ENCODE data around the gene SPEM2.

Gene SPEM2

GRCh38 chr17:7403977-7404736 is 21.3 kb upstream of the SPEM2 start, which contains the start of gene TMEM256:
TMEM256 (minus strand) TSS chr17:7404097; CDS start chr17:7404084, 13 bp downstream.
- DNase-seq, result peak; percentile 100

DNA sequence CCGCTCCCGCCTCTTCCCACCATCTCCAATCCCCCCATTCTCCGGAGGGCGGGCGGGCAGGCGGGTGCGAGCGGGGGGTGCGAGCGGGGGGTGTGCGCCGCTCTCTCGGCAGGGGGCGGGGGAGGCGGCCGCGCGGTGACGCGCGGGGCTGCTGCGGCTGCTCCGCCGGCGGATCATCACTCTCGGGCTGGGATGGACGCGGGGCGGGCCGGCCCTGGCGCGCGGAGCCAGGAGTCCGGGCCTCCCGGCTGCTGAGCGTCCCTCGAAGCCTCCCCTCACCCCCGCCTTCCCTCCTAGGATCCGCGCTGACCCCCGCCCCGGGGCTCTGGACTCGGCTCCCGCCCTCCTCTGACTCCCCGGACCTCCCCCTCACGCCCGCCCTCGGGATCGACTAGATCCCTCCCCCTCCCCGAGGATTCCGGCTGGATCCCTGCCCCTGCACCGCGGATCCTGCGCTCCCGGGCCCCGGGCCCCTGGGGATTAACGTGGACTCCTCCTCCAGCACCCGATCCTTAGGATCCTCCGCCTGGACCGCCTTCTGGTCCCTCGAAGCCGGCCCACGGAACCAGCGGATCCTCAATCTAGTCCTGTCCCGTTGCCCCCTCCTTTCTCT is 20.6 kb upstream of the SPEM2 start:
- peak; percentile 79 for DNase-seq

- DNase-seq, result no peak
Observed at GRCh38 chr17:7405350-7406234, 19.8 kb upstream of the SPEM2 start.

DNA sequence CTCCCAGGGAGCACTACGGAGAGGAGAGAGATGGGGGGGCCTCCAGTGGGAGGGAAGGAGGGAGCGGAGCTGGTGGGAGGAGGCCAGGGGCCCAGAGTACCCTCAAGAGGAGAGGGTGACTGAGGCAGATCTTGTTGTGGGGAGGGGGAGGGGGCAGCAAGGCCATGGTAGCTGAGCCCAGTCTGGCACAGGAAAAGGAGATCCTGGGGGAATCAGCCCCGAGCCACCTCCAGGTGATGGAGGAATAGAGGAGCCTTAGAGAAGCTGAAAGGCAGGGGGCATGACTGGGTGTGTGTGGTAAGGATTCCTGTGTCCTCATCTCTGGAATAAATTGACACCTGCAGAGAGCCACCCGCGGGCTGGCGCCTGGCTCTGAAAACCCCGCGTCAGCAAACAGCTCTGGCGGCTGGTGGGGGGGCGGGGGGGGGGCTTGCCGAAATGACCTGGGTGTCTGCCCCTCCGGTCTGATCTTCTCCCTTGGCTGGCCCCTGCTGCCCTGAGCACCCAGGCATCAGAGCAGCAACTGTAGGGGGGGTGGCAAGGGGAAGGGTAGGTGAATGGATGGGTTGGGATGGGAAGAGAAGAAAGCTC is 19.1 kb upstream of the SPEM2 start:
- no peak for DNase-seq

DNA sequence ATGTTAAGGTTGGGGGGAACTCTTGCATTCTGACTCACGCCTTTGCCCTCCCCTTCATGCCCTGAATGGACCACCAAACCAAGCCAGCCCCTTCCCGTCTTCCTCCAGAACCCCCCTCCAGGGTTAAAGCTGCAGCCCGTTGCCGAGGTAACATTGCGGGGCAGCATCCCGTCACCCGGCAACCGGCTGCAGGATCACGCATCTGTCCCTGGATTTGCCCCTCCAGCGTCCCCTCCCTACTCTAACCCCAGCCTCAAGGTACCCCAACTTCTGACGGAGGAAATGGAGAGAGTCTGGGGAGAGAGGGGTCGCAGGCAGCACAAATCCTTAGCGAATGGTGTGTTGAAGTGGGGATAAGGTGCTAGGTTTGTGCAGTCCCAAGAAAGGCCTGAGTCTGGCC is 18.3 kb upstream of the SPEM2 start:
- no peak for DNase-seq

DNA sequence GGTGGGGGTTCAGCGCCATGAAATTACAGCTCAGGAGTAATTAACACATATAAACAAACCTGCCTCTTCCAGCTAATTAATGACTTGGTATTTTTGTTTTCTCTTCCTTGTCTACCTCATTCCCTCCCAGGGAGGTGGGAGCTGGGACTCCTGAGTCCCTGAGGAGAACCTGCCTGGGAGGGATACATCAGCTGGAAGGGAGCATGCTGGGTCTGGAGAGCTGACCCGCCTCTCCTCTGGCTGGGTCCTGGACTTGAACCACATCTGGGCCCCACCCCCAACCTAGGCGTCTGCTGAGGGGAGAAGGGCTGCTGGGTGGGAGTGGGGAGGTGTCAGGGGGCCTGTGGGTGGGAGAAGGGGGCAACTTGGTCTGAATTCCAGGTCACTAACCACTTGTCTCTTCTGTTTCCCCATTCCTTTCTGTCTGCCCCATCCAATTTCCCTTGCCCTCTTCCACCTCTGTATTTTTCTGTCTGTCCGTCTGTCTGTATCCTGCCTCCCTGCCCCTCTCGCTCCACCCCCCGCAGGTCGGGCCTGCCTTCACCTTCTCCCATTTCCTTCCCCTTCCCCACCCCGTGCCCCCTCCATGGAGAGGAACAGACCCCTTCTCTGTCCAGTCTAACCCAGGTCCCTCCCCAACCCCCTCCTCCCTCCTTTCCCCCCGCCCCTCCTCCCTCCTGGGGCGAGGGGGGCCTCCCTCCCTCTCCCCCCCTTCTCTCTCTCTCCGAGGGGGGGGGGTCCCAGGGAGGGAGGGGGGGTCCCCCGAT is 17.7 kb upstream of the SPEM2 start, which contains the start of gene NLGN2:
NLGN2 (plus strand) TSS at position 361 of the 767 bp plus-strand sequence. CDS start 411 bp downstream, outside the sequence.
- no peak for DNase-seq

GRCh38 chr17:7408252-7408727 is 17.1 kb upstream of the SPEM2 start:
- DNase-seq, result no peak

GRCh38 chr17:7408863-7409262 is 16.6 kb upstream of the SPEM2 start:
- no peak for DNase-seq

DNA sequence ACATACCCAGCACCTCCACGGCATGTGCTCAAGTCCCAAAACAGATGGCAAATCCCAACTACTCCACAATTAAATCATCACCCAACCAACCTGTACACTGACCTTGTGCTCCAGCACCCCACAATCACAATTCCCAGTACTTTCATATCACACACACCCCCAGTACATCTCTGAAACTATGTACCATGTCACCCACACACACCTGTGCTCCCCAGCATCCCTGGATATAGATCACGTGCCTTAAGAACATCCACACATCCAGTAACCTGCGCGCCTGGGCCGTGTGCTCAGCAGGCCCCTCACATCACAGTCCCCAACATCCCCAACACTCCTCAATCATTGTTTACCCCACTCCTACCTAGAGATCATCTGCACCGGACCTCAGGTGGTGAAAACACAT is 15.7 kb upstream of the SPEM2 start:
- DNase-seq, result no peak

- no peak for DNase-seq
Observed at GRCh38 chr17:7410634-7411426, 14.6 kb upstream of the SPEM2 start.

DNA sequence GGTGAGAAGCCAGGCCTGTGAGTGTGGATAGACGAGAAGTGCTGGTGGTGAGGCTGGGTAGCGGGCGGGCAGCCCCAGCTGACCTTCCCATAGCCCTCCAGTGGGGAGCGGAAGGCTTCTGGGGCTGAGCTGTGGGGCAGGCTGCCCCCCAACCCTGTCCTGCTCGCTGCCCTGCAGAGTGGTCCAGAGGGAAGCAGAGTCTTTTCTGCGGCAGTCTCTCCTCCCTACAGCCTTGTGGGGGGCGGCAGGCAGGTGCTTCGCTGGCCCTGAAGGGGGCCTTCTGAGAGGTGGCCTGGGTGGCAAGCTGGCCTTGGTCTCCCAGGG is 14.0 kb upstream of the SPEM2 start:
- no peak for DNase-seq

DNA sequence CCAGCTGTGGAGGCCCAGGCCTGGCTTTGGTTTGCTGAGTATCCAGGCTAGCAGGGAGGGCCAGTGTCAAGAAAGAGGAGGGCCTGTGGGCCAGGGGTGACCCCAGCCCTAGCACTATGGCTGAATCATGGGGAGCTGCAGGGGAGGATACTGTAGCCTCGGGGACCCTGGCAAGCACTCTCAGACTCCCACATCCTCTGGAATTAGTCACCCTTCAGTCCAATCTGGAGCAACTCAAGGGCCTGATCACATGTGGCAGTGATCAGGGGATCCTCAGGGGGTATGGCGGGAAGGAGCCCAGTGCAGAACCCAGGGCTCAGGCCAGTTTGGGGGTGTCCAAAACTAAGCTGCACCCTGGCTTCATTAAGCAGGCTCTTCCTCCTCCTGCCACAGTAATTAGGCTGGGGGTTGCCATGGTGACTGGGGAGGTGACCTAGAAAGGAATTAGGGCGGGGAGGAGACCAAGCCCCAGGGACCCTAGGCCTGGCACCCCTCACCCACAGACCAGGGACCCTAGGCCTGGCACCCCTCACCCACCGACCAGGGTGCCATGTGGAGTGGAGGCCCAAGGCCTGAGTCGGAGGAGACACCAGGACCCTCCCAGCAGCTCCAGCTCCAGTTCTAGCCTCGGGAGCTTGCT is 11.9 kb upstream of the SPEM2 start:
- DNase-seq, result no peak

DNA sequence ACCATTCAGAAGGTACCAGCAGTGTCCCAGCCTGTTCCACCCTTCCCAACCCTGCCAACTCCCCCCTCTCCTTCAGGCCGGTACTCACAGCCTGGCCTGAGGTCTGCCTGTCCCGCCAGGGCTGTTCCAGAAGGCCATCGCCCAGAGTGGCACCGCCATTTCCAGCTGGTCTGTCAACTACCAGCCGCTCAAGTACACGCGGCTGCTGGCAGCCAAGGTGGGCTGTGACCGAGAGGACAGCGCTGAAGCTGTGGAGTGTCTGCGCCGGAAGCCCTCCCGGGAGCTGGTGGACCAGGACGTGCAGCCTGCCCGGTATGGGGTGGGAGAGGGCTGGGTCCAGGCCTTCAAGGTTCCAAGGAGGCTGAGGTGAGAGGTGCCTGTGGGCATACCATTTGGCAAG is 10.6 kb upstream of the SPEM2 start:
- no peak for DNase-seq

DNA sequence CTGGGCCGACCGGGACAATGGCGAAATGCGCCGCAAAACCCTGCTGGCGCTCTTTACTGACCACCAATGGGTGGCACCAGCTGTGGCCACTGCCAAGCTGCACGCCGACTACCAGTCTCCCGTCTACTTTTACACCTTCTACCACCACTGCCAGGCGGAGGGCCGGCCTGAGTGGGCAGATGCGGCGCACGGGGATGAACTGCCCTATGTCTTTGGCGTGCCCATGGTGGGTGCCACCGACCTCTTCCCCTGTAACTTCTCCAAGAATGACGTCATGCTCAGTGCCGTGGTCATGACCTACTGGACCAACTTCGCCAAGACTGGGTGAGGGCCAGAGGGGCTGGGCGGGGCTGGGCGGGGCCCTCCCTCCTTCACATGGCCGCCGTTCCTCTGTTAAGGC is 9.6 kb upstream of the SPEM2 start:
- no peak for DNase-seq

DNA sequence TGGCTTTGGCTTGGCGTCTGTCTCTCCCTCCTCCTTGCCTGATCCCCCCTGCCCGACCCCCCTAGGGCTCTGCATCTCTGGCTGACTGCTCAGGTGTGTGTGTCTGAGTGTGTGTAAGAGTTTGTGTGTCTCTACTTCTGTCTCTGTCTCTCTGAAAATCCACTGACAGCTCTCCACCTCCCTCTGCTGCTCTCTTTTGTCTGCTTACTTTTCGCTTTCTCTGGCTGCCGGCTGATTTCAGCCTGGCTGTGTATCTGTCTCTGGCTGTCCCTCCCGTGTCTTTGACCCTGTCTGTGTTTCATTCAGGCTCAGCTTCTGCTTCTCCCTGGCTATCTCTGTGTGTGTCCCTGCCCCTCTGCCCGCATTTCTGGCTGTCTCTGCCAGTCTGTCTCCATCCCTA is 9.1 kb upstream of the SPEM2 start:
- DNase-seq, result no peak

- no peak for DNase-seq
Observed at GRCh38 chr17:7417056-7417655, 8.3 kb upstream of the SPEM2 start.

- DNase-seq, result no peak
Observed at GRCh38 chr17:7418472-7419152, 6.8 kb upstream of the SPEM2 start.

DNA sequence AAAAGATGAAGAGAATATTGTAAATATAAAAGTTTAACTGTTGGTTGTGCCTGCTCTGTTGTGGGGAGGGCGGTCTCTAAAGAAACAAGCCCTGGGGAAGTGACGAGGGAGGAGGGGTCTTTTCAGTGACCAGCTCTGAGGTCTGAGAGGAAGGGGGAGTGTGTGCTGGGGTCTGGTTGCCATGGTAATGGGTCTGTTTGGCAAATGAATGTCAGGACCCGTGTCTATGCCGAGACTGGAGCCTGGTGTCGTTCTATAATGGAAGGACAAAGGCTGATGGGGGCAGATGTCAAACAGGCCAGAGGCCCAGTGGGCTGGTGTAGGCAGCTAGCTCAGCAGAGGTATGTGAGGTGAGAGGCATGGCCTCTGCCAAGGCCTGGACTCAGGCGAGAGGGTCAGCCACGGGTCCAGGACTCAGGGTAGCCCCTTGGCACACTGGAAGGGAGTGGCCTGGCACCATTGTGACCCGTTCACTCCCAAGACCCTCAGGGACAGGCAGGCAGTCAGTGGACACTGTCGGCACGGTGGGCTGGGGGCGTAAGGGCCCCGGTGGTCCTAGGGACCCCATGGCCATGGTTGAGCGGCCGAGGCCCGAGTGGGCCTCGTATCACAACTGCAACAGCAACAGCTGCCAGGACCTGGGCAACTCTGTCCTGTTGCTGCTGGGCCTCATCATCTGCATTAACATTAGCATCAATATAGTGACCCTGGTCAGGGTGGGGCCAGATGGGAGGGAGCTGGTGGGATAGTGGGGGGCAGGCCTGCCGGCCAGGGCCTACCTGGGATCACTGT is 5.4 kb upstream of the SPEM2 start, which contains the start of gene SPEM1:
SPEM1 (plus strand) TSS at position 506 of the 792 bp plus-strand sequence; CDS start at position 567, 61 bp downstream.
- no peak for DNase-seq

- DNase-seq, result no peak
Observed at GRCh38 chr17:7421186-7421585, 4.2 kb upstream of the SPEM2 start.
